Muscle layer of colon (tissue), 2 donors: Measurements from ENCODE around the gene MALL.
"Not testable (repeated sequence)": the region's sequence is repeated elsewhere in the genome, so short reads cannot be mapped to it uniquely, and the experiment has no call there.

ENCODE experiments used
- H3K27ac ChIP-seq: one replicate; pipeline ENCODE4 v1.7.0; 2013; ENCODE audit warnings: low read depth, mild to moderate bottlenecking, low read length, moderate library complexity
- H3K27me3 ChIP-seq, 2 donors: one replicate each; pipeline ENCODE4 v1.7.0; 2013; ENCODE audit warnings: low read length in 2 of 2, mild to moderate bottlenecking in 2 of 2; ENCODE audit not compliant: insufficient read depth in 2 of 2, control insufficient read depth in 1 of 2
- H3K36me3 ChIP-seq: one replicate; pipeline ENCODE4 v1.7.0; 2013; ENCODE audit warnings: mild to moderate bottlenecking, low read length; ENCODE audit not compliant: insufficient read depth
- H3K4me1 ChIP-seq: one replicate; pipeline ENCODE4 v1.7.0; 2013; ENCODE audit warnings: mild to moderate bottlenecking, low read length; ENCODE audit not compliant: insufficient read depth
- H3K4me3 ChIP-seq, 2 donors: one replicate each; pipeline ENCODE4 v1.7.0; 2013; ENCODE audit warnings: low read length in 2 of 2, low read depth in 1 of 2, mild to moderate bottlenecking in 1 of 2, moderate library complexity in 1 of 2
- H3K9ac ChIP-seq: one replicate; pipeline ENCODE4 v1.7.0; 2013; ENCODE audit warnings: low read length
- H3K9me3 ChIP-seq: one replicate; pipeline ENCODE4 v1.7.0; 2013; ENCODE audit warnings: mild to moderate bottlenecking, low read length
- donor health status: abdominal sarcoma.
- donor health status: Adenocarcinoma of cecum.

The MALL gene

DNA sequence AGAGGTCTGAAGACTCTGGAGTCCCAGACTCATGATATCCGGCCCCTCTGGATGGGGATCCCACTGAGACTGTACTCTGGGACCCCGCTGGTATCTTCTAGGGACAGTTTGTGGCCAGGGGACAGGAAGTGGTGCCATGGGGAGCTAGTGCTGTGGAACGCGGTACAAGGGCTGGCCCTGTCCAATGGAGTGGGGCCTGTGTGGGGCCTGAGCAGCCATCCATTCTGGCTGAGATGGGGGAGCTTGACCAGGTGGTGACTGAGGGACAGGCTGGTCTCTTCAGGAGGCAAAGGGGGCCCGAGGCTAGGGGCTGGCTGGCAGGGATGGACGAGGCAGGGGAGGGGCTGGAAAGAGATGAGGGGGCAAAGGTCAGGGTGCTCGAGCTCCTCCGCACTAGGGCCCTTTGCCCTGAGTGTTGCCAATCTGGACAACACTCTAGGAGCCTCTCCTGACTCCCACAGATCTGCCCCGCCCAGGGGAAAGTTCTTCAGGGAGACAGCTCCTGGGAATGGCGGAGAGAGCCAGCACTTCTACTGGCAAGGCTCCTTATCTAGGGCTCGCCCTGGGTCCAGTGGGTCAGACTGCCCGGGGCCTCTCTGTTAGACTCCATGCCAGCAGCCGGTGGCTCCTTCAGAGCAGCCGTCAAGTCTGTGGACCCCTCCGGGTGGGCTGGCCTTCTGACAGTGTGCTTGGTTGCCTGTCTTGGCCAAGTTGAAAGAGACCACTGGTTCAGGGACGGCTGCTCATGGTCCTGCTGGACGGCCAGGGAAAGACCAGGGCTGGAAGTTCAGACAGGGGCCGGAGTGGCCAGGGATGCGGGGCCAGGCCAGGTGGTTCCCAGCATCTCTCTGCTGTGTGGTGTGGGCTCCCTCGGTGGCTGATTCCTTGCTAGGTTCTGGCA lies 12.3 kb downstream of the MALL start:
- peaks cover 12% of the 10 kb centered on the region for H3K4me1 ChIP-seq
- no peaks in the 10 kb centered on the region for H3K9me3 ChIP-seq
- no peak overlapping the region for H3K9ac ChIP-seq
- no peaks in the 10 kb centered on the region for H3K27me3 ChIP-seq
- no peak overlapping the region for H3K4me3 ChIP-seq
- H3K27ac ChIP-seq = no peak overlapping the region
- H3K36me3 ChIP-seq = no peaks in the 10 kb centered on the region

DNA sequence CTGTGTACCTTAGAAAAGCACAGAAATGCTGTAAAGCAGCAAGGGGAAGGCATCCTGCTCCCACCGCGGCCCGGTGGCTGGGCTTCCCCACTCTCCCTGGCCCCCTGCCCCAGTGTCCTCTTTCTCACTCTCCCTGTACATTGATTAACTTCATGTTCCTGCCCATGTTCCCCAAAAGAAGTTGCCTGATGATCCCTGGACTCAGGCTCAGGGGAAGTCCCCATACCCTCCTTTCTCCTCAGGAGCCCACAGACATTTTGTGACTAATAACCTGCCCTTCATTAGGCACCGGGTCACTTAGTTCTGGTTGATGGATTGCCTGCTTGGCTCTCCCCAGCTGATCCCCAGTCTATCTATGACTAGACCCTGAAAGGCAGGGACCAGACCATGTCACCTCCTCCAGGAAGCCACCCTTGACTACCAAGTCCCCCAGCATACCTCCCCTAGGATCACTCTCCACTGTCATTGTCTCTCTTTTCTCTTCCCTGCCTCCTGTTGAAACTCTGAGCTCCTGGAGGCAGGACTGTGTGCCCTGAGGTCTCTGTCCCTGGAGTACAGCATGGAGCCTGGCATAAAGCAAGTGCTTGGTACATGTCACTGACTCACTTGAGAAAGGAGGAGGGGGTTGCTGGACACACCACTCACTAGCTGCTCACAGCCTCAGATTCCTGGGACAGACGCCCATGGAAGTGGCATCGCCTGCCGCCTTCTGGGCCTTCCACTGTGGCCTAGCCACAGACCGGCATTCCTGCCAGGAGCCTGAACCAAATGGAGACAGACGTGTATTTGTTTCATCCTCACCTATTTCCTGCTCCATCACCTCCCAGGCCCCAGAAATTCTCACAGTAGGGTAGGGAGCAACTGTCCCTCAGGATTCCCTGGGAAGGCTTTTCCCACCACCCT lies 13.5 kb downstream of the MALL start:
- H3K27ac ChIP-seq = peak overlapping the region; percentile 32
- H3K4me1 ChIP-seq = peaks cover 12% of the 10 kb centered on the region
- no peak overlapping the region for H3K4me3 ChIP-seq
- H3K27me3 ChIP-seq = no peaks in the 10 kb centered on the region
- no peaks in the 10 kb centered on the region for H3K36me3 ChIP-seq
- no peak overlapping the region for H3K9ac ChIP-seq
- H3K9me3 ChIP-seq = no peaks in the 10 kb centered on the region

DNA sequence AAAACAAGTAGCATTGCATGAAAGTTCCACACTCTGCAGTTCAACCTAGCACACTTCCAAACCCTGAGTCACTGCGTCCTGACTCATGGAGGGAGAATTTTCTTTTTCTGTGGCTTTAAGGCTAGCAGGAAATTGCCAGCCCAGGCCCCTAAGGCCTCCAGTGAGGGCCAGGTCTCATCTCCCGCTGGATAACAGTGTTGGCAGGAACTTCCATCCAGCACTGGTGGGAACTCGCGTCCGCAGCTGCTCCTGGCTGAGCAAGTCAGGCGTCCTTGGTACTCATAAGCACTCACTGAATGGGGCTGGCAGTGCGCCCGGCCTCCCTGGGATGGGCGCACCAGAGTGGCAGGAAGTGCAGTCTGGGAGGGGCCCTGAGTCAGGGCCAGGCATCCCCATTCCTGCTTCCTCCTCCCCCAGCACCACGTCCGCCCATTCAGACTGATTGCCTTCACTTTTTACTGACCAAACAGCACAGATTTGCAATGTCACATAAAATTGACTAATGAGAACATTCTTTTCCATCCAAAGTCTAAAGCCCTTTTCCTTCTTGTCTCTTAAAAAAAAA lies 14.3 kb downstream of the MALL start:
- H3K9me3 ChIP-seq = no peaks in the 10 kb centered on the region
- no peaks in the 10 kb centered on the region for H3K36me3 ChIP-seq
- no peak overlapping the region for H3K27ac ChIP-seq
- no peaks in the 10 kb centered on the region for H3K27me3 ChIP-seq
- peaks cover 12% of the 10 kb centered on the region for H3K4me1 ChIP-seq
- H3K9ac ChIP-seq = no peak overlapping the region
- H3K4me3 ChIP-seq = peak overlapping the region in 1 of 2 donors; percentile 1

DNA sequence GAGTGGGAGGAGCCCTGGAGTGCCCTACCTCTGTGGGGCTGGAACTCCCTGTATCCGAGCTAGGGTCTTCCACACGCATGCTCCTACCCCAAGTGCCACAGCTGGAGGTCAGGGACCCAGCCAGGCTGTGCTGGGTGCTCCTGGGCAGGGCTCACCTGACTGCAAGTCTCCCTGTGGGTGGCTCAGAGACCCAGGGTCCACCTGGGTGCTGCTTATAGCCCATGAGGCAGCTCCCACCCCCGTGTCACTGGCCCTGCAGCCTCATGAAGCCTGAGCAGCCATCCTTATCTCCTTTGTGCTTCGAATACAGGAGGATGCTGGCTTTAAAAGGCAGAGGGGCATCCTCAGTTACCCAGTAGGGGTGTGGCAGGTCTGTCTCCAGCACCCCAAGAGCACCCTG lies 14.7 kb downstream of the MALL start:
- H3K9me3 ChIP-seq, H3K27ac ChIP-seq, H3K27me3 ChIP-seq, H3K36me3 ChIP-seq, H3K9ac ChIP-seq: not testable (repeated sequence)
- Histone ChIP-seq H3K4me3 (peak overlapping the region in 1 of 2 donors; percentile 1), H3K4me1 (peaks cover 12% of the 10 kb centered on the region)

DNA sequence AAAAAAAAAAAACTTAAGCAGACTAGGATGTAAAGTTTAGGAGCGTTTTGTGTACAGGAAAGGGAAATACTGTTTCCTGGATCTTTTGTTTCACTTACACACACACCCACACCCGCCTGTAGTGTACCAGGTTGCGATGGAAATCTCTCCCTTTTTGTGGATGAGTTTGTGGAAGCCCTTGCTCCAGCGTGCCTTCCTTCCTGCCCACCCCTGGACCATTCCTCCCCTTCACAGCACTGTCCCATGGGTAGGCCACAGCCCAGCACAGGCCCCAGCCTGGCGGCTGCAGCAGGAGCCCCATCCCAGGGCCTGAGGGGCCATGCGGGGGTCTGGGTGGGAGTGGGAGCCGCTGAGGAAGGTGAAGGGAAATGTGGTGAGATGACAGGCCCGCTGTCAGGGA lies 15.1 kb downstream of the MALL start:
- no peak overlapping the region for H3K4me3 ChIP-seq
- H3K27me3 ChIP-seq = no peaks in the 10 kb centered on the region
- H3K9me3 ChIP-seq = no peaks in the 10 kb centered on the region
- no peak overlapping the region for H3K27ac ChIP-seq
- H3K9ac ChIP-seq = no peak overlapping the region
- H3K36me3 ChIP-seq = no peaks in the 10 kb centered on the region
- H3K4me1 ChIP-seq = peaks cover 12% of the 10 kb centered on the region

DNA sequence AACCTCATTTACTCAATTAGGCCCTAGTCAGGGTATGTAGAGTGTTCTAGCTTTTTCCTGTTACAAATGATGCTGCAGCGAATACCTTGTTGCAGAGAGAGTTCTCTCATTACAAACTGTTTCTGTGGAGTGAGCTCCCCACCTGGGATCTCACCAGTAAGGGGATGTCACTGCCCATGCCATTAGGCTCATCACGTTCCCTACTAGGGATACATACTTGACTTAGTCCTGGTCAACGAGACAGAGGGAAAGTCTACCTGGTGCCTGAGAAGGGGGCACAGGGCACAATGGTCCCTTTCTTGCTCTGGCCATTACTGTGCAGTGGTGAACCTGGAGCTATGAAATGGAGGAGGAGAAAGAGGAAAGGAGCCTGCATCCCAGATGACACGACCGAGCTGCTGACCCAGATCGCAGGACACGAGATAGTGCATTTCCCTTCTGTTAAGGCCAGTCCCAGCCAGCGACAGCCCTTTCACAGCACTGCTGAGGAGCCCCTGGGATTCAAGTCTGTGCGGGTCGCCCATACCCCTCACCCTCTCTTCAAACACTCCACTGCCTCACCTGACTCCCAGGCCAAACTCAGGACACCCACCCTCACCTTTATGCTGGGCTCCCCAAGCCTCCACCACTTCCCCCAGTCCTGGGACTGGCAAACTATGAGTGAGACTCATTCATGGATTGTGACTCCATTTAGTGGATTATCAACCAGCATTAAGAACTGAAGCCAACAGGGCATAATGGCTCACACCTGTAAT lies 16.0 kb downstream of the MALL start:
- Histone ChIP-seq H3K36me3 (no peaks in the 10 kb centered on the region), H3K9me3 (no peaks in the 10 kb centered on the region), H3K27me3 (no peaks in the 10 kb centered on the region), H3K9ac (no peak overlapping the region), H3K4me3 (no peak overlapping the region), H3K27ac (no peak overlapping the region), H3K4me1 (peaks cover 12% of the 10 kb centered on the region)

DNA sequence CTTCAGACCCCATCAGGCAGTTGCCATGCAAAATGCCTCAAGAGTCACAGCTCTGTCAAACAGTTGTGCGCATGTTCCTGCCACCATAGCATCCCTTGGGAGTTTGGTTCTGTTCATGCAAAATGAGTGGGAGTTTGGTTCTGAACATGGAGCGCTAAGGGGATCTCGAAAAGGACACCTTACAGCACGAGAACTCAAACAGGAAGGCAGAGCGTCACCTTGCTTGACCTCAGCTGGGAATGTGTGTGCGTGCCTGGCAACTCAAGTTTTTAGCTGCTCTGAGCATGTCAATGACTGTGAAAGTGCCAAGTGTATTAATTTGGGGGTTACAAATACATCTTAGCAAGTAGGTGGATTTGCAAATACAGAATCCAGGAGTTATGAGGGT lies 16.6 kb downstream of the MALL start:
- Histone ChIP-seq H3K36me3 (no peaks in the 10 kb centered on the region), H3K4me1 (peaks cover 12% of the 10 kb centered on the region), H3K4me3 (no peak overlapping the region), H3K9me3 (no peaks in the 10 kb centered on the region), H3K9ac (no peak overlapping the region), H3K27me3 (no peaks in the 10 kb centered on the region), H3K27ac (no peak overlapping the region)

DNA sequence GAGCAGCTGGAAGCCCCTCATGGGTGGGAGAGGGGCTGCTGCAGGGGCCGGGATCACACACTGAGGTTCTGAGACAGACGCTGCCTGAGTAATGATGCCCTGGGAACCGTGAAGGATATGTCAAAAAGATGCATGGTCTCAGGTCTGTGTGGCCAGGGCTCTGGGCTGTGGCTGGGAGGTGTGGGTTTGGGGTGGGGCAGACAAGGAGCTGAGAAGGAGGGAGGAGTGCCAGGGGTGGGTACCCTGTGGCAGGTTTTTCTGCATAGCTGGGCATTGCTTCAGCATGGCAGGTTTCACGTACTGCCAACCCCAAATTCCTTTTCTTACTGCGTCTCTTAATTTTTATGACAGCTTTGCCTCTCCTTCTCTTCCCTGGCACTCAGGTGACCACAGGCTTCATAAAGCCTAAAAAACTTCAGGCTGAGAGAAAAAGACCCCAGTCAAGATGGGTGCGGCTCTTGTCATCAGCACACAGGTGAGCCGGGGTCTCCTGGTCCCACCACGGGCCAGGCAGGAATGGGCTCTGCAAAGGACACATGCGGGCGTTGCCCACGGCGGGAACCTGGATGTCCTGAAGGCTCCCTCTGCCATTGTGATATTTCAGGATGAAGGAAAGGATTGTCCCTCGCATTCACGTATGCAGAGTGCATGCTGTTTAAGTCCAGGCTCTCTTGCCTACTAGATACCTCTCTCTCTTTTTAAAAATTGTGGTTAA lies 18.0 kb downstream of the MALL start:
- no peak overlapping the region for H3K27ac ChIP-seq
- H3K4me1 ChIP-seq = peaks cover 12% of the 10 kb centered on the region
- no peak overlapping the region for H3K9ac ChIP-seq
- no peaks in the 10 kb centered on the region for H3K36me3 ChIP-seq
- no peaks in the 10 kb centered on the region for H3K27me3 ChIP-seq
- no peak overlapping the region for H3K4me3 ChIP-seq
- no peaks in the 10 kb centered on the region for H3K9me3 ChIP-seq

DNA sequence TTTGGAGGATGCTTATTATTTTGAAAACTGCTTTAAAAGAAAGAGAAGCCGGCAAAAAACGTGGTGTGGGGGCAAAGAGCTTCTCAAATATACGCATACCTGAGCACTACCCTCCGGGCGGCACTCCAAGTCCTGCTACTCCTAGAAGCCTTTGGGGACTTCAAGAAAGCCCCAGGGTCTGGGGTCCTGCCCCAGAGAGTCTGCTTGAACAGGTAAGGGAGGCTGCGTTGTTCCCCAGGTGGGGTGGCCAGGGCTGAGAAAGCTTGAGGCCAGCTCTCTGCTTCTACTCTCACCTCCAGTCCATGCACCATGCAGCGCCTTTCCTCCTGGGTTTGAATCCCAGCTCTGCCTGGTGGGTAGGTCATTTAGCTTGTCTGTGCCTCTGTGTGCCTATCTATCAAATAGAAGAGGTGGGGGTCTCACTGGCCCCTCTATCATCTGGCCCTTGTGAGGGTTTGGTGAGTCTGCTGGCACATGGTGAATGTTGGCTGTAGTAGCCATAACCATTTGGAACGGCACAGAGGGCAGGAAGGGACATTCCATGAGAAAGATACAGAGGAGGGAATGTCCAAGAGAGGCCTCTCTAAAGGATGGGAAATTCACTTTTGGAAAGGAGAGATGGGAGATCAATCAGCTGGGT lies 19.5 kb downstream of the MALL start:
- no peaks in the 10 kb centered on the region for H3K9me3 ChIP-seq
- no peaks in the 10 kb centered on the region for H3K36me3 ChIP-seq
- no peak overlapping the region for H3K9ac ChIP-seq
- no peaks in the 10 kb centered on the region for H3K27me3 ChIP-seq
- no peak overlapping the region for H3K4me3 ChIP-seq
- no peak overlapping the region for H3K27ac ChIP-seq
- H3K4me1 ChIP-seq = peaks cover 4% of the 10 kb centered on the region

DNA sequence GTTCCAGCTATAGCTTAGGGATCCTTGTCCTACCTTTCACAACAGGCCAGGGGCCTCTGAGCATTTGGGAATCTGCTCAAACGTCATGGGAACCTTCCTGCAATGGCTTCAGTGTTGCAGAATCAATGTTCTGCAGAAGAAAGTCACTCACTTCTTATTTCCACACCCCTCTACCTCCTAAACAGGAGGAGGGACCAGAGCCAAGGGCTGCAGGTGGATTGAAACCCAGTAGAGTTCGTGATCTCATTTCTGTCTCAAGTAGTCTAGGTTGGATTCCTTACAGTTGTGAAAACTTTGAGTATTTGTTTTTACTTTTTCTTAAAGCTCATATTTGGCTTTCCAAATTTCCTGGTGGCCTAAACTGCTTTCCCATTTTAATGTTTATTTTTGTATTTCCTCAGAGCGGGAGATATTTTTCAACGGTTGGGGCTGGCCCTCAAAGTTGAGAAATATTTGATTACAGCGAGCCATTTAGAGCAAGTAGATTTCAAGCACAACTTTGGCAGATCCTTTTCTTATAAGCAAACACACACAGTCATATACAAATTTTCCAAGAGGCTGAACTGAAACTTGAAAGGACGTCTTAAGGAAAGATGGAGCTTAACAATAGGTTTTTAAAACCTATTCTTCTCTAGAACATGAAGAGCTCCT lies 20.6 kb downstream of the MALL start:
- not testable (repeated sequence) for H3K9me3 ChIP-seq, H3K36me3 ChIP-seq, H3K4me3 ChIP-seq, H3K27ac ChIP-seq, H3K9ac ChIP-seq, H3K4me1 ChIP-seq, H3K27me3 ChIP-seq
